NCI-H748 (cell line): Measurements from ENCODE around the gene FPGT.
"Not testable (repeated sequence)": the region's sequence is repeated elsewhere in the genome, so short reads cannot be mapped to it uniquely, and the experiment has no call there.

Experiments
- DNase-seq: peaks from one replicate; lab custom pipeline; 2025; ENCODE audit not compliant: unreplicated experiment; lab: John Stamatoyannopoulos, UW

FPGT gene

GRCh38 chr1:74253243-74253824 lies 55.3 kb downstream of the FPGT start:
- not testable (repeated sequence) for DNase-seq
